ENCODE data around the gene GOLGA7B. TPM values are rescaled to one million over a fixed set of nuclear protein-coding genes. Genes with fewer than 3 reads are reported as not detected.

Gene GOLGA7B
- total RNA-seq: 0.32 TPM
- long read RNA-seq: 0 reads

GRCh38 chr10:97849687-97850402 is at the start of gene GOLGA7B:
Gene GOLGA7B, plus strand, starts transcription at chr10:97849843. Its CDS starts 461 bp downstream, at chr10:97850304.
- DNase-seq (ENCODE audit: low spot score): no peak

DNA sequence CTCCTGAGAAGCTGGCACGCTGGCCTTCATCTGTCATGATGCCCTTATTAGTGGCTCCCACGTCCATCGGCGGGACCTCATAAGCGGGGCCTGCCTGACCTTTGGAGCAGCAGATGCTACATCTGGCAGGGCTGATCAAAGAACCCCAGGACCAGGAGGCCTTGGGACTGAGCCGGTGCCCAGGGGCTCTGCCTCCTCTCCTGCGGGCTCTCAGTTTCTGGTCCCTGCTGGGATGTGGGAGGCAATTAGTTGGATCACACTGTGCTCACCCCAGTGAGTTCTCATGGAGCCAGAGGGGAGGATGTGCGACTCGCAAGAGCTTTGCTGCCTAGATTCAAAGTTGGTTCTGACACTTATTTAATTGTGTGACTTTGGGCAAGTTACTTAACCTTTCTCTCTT is 49.2 kb upstream of the GOLGA7B start:
- DNase-seq (ENCODE audit: low spot score): no peak

- no peak for DNase-seq (ENCODE audit: low spot score)
Observed at GRCh38 chr10:97801422-97801821, 48.2 kb upstream of the GOLGA7B start.

GRCh38 chr10:97805096-97805884 is 44.4 kb upstream of the GOLGA7B start:
- DNase-seq (ENCODE audit: low spot score): no peak

DNA sequence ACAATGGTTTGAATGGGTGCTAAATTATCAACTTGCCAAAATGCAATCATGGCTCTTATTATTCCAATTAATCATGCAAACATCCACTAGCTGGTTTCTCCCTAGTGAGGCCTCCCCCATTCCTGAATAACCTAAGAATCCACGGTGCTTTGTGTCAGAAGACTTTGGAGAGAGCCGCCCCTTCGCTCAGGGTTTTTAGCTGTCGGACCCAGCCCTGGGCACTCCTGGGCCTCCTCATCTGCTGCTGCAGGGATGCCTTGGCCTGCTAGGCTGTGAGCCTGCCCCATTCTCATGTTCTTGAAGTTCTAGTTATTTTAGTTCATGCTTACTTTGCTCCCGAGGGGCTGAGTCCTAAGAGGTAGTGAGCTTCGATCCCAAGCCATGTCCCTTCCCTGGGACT is 43.7 kb upstream of the GOLGA7B start:
- DNase-seq (ENCODE audit: low spot score): no peak

GRCh38 chr10:97810446-97810845 is 39.2 kb upstream of the GOLGA7B start:
- no peak for DNase-seq (ENCODE audit: low spot score)

DNA sequence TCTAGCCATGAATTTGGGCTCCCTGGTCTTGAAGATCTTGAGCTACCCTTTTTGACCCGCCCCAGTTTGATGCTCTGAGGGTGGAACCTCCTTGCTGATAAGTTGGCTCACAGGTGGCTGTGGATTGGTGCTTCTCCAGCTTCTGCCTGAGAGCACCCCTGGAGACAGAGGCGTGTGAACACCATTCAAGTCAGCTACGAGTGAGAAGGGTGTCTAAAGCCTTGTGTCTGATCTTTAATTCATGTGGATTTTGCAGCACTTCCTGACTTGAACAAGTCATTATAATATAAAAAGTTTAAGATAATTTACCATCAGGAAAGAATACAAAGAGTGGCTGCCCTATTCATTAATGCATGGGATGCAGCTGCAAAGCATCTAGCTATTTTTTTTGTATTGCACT is 37.7 kb upstream of the GOLGA7B start:
- DNase-seq (ENCODE audit: low spot score): no peak

DNA sequence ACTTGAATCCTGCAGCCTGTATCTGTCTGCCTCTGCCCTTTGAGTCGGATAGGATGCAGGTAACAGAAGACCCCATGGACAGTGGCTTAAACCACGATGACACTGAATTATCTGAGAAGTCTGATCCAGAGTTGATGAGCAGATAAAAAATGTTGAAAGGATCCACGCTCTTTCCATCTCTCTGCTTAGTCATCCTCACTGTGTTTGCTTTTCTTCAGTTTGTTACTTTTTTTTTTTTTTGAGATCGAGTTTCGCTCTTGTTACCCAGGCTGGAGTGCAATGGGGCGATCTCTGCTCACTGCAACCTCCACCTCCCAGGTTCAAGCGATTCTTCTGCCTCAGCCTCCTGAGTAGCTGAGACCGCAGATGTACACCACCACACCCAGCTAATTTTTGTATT is 36.9 kb upstream of the GOLGA7B start:
- no peak for DNase-seq (ENCODE audit: low spot score)

DNA sequence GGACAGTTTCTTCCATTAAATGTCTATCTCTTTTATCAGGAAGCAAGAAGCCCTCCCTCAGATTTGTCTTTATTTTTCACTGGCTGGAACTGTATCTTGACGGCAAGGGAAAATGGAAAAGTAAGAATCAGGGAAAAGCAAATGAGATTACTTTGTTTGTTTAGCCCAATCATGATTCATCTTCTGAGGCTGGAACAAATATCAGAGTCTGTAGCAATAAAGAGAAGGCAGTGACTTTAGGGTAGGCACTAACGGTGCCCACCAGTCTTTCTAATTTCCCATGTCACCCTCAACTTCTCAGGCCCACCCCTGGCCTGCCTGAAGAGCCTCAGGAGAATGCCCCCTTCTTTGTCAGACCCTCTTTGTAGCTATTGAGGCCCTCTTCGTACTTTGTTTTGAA is 36.3 kb upstream of the GOLGA7B start:
- no peak for DNase-seq (ENCODE audit: low spot score)

- no peak for DNase-seq (ENCODE audit: low spot score)
Observed at GRCh38 chr10:97814996-97815395, 34.6 kb upstream of the GOLGA7B start.

DNA sequence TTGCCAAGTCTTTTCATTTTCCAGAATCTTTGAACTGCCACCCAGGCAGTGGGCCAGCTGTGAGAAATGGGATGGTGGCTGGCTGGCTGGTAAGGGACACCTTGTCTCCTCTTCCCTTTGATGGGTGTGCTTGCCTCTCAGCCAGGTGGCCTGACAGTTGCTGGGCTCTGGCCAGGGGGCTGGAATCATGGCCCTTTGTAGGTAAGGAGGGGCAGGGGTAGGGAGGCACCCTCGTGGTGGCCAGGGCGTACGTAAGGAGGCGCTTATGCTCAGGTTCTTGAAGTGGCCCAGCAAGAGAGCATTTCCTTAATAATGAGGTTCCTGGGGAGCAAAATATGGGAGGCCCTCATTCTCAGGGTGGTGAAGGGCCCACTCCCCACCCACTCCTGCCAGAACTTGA is 33.0 kb upstream of the GOLGA7B start:
- DNase-seq (ENCODE audit: low spot score): no peak

DNA sequence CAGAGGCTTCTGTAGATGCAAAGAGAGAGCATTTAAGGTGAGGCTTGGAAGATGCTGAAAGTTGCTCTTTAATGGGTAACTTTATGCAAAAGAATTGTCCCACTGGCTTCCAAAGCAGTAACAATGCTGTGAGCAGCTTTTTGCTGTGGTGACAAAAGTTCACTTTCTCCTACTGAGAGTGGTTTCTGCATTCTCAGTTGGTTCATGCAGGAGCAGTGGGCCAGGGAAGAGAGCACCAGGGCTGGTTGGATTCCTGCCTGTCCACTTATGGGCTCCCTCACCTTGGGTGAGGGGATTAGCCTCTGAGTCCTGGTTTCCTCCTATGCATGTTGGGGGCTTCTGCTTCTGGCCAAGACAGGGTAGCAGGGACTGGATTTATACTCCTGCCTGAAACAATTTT is 31.1 kb upstream of the GOLGA7B start:
- no peak for DNase-seq (ENCODE audit: low spot score)

DNA sequence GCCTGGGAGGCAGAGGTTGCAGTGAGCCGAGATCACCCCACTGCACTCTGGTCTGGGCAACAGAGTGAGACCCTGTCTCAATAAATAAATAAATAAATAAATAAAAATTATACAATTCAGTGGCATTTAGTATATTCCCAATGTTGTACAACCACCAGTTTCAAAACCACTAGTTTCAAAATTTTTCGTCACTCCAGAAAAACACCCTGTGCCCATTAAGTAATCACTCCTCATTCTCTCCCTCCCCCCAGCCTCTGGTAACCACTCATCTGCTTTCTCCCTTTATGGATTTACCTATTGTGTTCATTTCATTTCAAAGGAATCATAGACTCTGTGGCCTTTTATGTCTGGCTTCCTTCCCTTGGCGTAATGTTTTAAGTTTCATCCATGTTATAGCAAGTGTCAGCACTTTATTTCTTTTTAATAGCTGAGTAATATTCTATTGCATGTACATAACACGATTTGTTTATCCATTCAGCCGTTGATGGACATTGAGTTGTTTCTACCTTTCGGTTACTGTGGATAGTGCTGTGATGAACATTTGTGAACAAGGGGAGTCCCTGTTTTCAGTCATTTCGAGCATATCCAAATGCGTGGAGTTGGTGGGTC is 29.4 kb upstream of the GOLGA7B start:
- no peak for DNase-seq (ENCODE audit: low spot score)

DNA sequence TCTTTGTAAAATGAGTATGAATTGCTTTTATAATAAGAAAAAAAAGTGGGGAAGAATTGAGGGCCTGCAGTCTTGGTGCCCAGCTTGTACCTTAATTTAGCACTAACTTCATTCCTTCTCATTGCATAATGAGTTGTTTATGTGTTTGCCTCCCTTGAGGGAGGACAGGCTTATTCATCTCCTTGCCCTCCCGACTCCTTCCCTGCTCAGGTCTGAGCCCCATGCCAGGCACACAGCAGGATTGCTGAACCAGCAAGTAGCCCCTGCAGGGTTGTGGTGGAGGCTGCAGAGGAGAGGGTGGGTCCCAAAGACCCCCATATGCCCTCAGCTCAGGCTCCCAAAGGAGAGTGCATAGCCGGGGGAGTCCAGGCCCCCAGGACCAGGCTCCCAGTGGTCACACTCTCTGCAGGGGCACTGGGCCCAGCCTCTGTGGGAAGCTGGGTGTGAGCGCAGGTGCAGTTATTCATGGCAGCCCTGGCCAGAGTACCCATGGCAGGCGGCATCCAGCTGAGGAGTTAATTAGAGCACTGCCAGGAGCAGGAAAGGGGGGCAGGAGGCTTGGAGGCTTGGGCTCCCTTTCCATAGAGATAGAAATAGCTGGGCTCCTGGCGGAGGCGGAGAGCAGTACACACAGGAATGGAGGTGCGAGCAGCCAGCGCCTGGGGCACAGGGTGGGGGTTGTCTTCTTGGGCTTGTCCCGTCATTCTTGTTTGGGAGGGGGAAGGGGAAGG is 28.2 kb upstream of the GOLGA7B start:
- no peak for DNase-seq (ENCODE audit: low spot score)

DNA sequence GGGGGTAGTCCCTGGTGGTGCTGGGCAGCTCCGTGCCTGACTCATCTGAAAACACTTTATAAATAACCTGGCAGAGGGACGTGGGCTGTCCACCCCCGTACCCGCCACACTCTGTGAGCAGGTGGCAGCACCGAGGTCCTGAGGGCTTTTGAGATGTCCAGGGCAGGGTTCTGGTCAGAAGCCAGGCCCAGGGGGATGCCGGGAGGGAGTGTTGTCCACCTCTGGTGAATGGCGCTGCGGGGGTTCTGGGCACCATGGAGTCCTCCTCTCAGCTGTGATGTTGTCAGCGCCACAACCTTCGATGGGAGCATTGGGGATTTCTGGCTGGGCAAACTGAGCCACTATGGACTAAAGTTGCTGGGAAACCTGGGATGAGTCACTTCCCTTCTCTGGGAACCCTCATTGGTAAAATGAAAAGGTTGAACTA is 27.4 kb upstream of the GOLGA7B start:
- no peak for DNase-seq (ENCODE audit: low spot score)

- DNase-seq (ENCODE audit: low spot score): no peak
Observed at GRCh38 chr10:97823734-97824133, 25.9 kb upstream of the GOLGA7B start.

DNA sequence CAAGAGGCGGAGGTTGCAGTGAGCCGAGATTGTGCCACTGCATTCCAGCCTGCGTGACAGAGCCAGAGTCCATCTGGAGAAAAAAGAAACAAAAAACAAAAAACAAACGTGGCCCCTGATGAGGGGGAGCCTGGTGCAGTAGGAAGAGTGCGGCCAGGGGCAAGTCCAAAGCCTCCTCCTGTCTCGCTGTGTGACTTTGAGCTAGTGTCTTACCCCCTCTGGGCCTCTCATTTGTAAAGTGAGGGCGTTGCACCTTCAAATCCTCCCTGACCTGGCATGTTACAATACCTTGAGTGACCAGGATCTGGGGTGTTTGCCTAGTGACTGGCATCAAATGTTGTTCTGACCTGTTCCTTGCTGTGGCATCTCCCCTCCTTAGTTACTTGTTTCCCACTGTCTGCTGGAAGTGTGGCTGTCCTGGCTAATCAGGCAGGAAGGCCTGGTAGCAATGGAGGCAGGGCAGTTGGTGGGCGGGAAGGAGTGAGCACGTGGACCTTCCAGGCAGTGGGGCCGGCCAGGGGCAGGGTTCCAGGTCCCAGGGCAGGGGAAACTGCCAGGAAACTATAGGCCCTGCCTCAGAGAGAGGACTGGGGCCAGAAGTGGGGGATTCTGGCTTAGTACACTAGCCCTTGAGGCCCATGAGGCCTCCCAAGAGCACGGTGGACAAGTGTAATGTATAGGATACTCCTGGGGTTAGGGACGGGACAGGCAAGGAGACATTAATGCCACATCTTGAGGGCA is 24.5 kb upstream of the GOLGA7B start:
- no peak for DNase-seq (ENCODE audit: low spot score)

DNA sequence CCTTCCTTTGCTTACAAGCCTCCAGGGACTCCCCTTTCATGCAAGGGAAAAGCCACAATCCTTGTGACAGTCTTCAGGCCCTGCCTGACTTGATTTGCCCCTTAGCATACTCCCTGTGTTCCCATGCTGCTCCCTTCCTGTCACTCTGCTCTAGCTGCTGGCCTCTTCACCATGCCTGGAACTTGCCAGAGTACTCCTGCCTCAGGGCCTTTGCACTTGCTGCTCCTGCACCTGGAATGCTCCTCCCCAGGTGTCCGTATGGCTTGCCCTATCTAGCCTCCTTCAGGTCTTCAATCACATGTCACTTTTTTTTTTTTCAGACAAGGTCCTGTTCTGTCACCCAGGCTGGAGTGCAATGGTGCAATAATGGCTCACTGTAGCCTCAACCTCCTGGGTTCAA is 22.8 kb upstream of the GOLGA7B start:
- DNase-seq (ENCODE audit: low spot score): no peak

DNA sequence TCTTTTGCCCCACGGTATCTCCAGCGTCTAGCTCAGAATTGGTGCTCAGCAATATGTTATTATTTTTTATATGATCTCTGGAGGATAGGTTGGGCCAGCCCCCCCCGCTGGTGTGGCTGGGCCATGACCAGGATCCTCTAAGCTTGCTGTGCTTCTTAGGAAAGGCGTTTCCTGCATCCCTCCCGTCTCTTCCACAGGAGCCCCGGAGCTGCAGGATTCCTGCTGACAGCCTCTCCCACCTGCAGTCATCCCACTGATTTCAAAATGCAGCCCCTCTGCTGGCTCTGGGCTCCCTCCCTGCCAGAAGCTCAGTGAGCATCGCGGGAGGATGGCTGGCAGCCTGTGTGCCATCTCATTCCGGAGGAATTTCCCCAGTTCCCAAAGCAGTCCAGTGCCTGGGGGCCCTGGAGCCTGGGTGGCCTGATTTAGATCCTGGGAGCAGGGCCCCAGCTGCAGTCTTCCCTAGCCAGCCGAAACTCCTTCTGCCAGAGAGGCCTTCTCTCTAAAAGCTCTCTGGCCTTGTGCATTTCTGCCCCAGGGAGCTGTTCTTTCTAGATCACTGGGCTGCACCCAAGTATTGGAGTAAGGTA is 21.8 kb upstream of the GOLGA7B start:
- no peak for DNase-seq (ENCODE audit: low spot score)

GRCh38 chr10:97828721-97829120 is 20.9 kb upstream of the GOLGA7B start:
- no peak for DNase-seq (ENCODE audit: low spot score)

- no peak for DNase-seq (ENCODE audit: low spot score)
Observed at GRCh38 chr10:97830064-97830463, 19.6 kb upstream of the GOLGA7B start.

Data from mesenteric fat pad (tissue), 1 donor.